Prostate gland (tissue), 2 donors: ENCODE measurements around the gene ATAT1. TPM values are rescaled to one million over a fixed set of nuclear protein-coding genes. Genes with fewer than 3 reads are reported as not detected.
"Not testable (repeated sequence)": the region's sequence is repeated elsewhere in the genome, so short reads cannot be mapped to it uniquely, and the experiment has no call there.

Experiments used
- DNase-seq: peaks from one replicate; pipeline ENCODE4 v3.0.0-alpha.2; 2019; ENCODE audit warnings: low spot score
- H3K27ac ChIP-seq, 2 donors: fragments of 200-600 bp; sonication (generic); 2 replicates each; pipeline ENCODE4 v1.5.1; 2017 to 2019
- H3K27me3 ChIP-seq: fragments of 200-600 bp; sonication (generic); replicated peaks from 2 replicates; pipeline ENCODE4 v1.5.1; 2019; ENCODE audit not compliant: insufficient read depth
- H3K36me3 ChIP-seq, 2 donors: fragments of 200-600 bp; sonication (generic); 1 replicate in 1 of 2; 2 replicates in 1 of 2; pipeline versions ENCODE4 v1.5.1 to v1.8.1; 2017 to 2019
- H3K4me1 ChIP-seq: fragments of 200-600 bp; sonication (generic); replicated peaks from 2 replicates; pipeline ENCODE4 v1.5.1; 2019
- H3K4me3 ChIP-seq, 2 donors: fragments of 200-600 bp; sonication (generic); 2 replicates each; pipeline ENCODE4 v1.5.1; 2017 to 2019
- H3K9me3 ChIP-seq: fragments of 200-600 bp; sonication (generic); 2 replicates; pipeline ENCODE4 v1.5.1; 2017
- CTCF ChIP-seq, 4 experiments: fragments of 200-600 bp in 2 of 4; fragments of 450-650 bp in 2 of 4; sonication (generic) in 2 of 4; IDR thresholded peaks; 1 replicate in 3 of 4; 2 replicates in 1 of 4; pipeline ENCODE4 v1.5.1; 2016 to 2019; ENCODE audit warnings: antibody characterized with exemption in 4 of 4, mild to moderate bottlenecking in 2 of 4, moderate library complexity in 2 of 4
- POLR2A ChIP-seq: fragments of 450-650 bp; IDR thresholded peaks from one replicate; pipeline ENCODE4 v1.6.1; 2016; ENCODE audit warnings: antibody characterized with exemption, mild to moderate bottlenecking
- POLR2AphosphoS5 ChIP-seq: sonication (generic); formaldehyde crosslinking; IDR thresholded peaks from one replicate; pipeline ENCODE4 v1.6.1; 2017; ENCODE audit warnings: antibody characterized with exemption
- WGBS: methylation state at CpG from one replicate; pipeline ENCODE4 v1.1.5; 2018; 5-methylcytosine and 5-hydroxymethylcytosine counted together
- intact Hi-C: fragments of 100-400 bp; cut with DNase I; formaldehyde crosslinking; loops from one replicate; pipeline ENCODE4 v1.14.2; 2022
- total RNA-seq, 2 donors: library from RNA; depleted of rRNA; stranded (reverse); fragments of >200 nt; gene quantifications; one replicate each; pipeline ENCODE4 v1.1.0, GENCODE V29; 2016

ATAT1 gene
- total RNA-seq, 2 donors from 2014 or later, result 8.7 to 11.0 TPM

- no peaks in the 10 kb centered on the region for H3K9me3 ChIP-seq
- no peaks in the 10 kb centered on the region for H3K27me3 ChIP-seq
- intact Hi-C loops, result no loop called here
- no peak for TF ChIP-seq POLR2A
- no peak for TF ChIP-seq CTCF (IDR thresholded peaks at IDR 0.05)
- no peak for TF ChIP-seq POLR2AphosphoS5
- DNase-seq, result no peak
- WGBS, result 92% methylated on average over 19 of the region's 19 CpGs
- no peak overlapping the region for H3K27ac ChIP-seq
- no peaks in the 10 kb centered on the region for H3K4me1 ChIP-seq
- peaks cover 20 to 47% of the 10 kb centered on the region in 2 donors for H3K36me3 ChIP-seq
- H3K4me3 ChIP-seq, result no peak overlapping the region
These were observed 28.4 kb downstream of the ATAT1 start for GRCh38 chr6:30654798-30655742.

- WGBS, result 99% methylated on average over 3 of the region's 3 CpGs
- TF ChIP-seq POLR2A, result no peak
- TF ChIP-seq POLR2AphosphoS5, result no peak
- no peak for TF ChIP-seq CTCF (IDR thresholded peaks at IDR 0.05)
- DNase-seq, result no peak
- intact Hi-C loops, result no loop called here
- Histone ChIP-seq H3K4me1 (no peaks in the 10 kb centered on the region), H3K27ac (no peak overlapping the region), H3K9me3 (no peaks in the 10 kb centered on the region), H3K36me3 (peaks cover 20 to 49% of the 10 kb centered on the region in 2 donors), H3K27me3 (no peaks in the 10 kb centered on the region), H3K4me3 (no peak overlapping the region)
These were observed 29.0 kb downstream of the ATAT1 start for GRCh38 chr6:30655743-30656094.

- 76% methylated on average over 7 of the region's 7 CpGs for WGBS
- no peak for TF ChIP-seq POLR2AphosphoS5
- no peak for TF ChIP-seq CTCF (IDR thresholded peaks at IDR 0.05)
- no peak for TF ChIP-seq POLR2A
- peaks cover 24 to 49% of the 10 kb centered on the region in 2 donors for H3K36me3 ChIP-seq
- H3K4me3 ChIP-seq, result no peak overlapping the region
- intact Hi-C loops, result no loop called here
- H3K27ac ChIP-seq, result no peak overlapping the region
- no peaks in the 10 kb centered on the region for H3K9me3 ChIP-seq
- no peaks in the 10 kb centered on the region for H3K4me1 ChIP-seq
- H3K27me3 ChIP-seq, result no peaks in the 10 kb centered on the region
- no peak for DNase-seq
These were observed 29.8 kb downstream of the ATAT1 start for GRCh38 chr6:30656513-30656912.

- no peak for DNase-seq
- H3K4me3 ChIP-seq, result no peak overlapping the region
- H3K27ac ChIP-seq, result no peak overlapping the region
- peaks cover 28 to 51% of the 10 kb centered on the region in 2 donors for H3K36me3 ChIP-seq
- intact Hi-C loops, result no loop called here
- no peaks in the 10 kb centered on the region for H3K27me3 ChIP-seq
- TF ChIP-seq POLR2AphosphoS5 (no peak), POLR2A (no peak), CTCF (IDR thresholded peaks at IDR 0.05) (no peak)
- H3K9me3 ChIP-seq, result no peaks in the 10 kb centered on the region
- H3K4me1 ChIP-seq, result no peaks in the 10 kb centered on the region
These were observed 30.8 kb downstream of the ATAT1 start for GRCh38 chr6:30657454-30657853.

GRCh38 chr6:30657922-30658321 is 31.2 kb downstream of the ATAT1 start:
- H3K27me3 ChIP-seq, DNase-seq, H3K4me1 ChIP-seq, intact Hi-C loops, H3K27ac ChIP-seq, H3K9me3 ChIP-seq, H3K4me3 ChIP-seq: not testable (repeated sequence)
- peaks cover 28 to 56% of the 10 kb centered on the region in 2 donors for H3K36me3 ChIP-seq
- 96% methylated on average over 5 of the region's 5 CpGs for WGBS
